Neutrophil (primary cell): ENCODE measurements around the gene UBALD2.

Source experiments
- H3K27ac ChIP-seq: fragments of 200-600 bp; sonication (generic); 2 replicates; pipeline ENCODE4 v1.5.1; 2016; ENCODE audit warnings: mild to moderate bottlenecking, moderate library complexity
- H3K27me3 ChIP-seq: fragments of 200-600 bp; sonication (generic); 2 replicates; pipeline ENCODE4 v1.6.0; 2016; ENCODE audit warnings: mild to moderate bottlenecking
- H3K36me3 ChIP-seq: fragments of 200-600 bp; sonication (generic); 2 replicates; pipeline ENCODE4 v1.5.1; 2017
- H3K4me1 ChIP-seq, 2 experiments: fragments of 200-600 bp in 1 of 2; sonication (generic) in 1 of 2; 1 replicate in 1 of 2; 2 replicates in 1 of 2; pipeline versions ENCODE4 v1.5.1 to v1.6.1; 2013 to 2016; ENCODE audit warnings: low read depth in 1 of 2, low read length in 1 of 2, mild to moderate bottlenecking in 1 of 2, moderate library complexity in 1 of 2; ENCODE audit not compliant: control insufficient read depth in 1 of 2, insufficient read depth in 1 of 2
- H3K4me3 ChIP-seq, 2 experiments: fragments of 200-600 bp in 1 of 2; sonication (generic) in 1 of 2; 1 replicate in 1 of 2; 2 replicates in 1 of 2; pipeline ENCODE4 v1.5.1; 2013 to 2016; ENCODE audit warnings: low read depth in 1 of 2, low read length in 1 of 2, mild to moderate bottlenecking in 1 of 2, moderate library complexity in 1 of 2
- H3K9me3 ChIP-seq: fragments of 200-600 bp; sonication (generic); 2 replicates; pipeline ENCODE4 v1.5.1; 2016
- TF ChIP-seq, protein P1 (sequence below): fragments of 200-600 bp; sonication (generic); IDR thresholded peaks from 2 replicates; pipeline ENCODE4 v1.5.1; 2016; ENCODE audit warnings: antibody characterized with exemption

The UBALD2 gene

DNA sequence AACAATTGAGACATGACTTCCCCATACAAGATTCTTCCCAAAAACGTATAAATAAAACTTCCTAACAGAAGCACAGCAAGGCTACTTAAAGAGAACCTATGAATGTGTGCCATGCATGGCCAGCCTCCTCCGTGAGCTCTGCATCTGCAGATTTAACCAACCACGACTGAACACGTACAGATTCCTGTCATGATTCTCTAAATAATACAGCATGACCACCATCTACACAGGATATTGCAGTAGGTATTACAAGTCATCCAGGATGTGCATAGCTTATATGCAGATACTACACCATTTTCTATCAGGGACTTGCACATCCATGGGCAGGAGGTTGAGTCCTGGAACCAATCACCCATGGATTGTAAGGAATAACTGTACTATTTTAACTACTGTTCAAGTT, 44.3 kb downstream of the UBALD2 start:
- H3K4me1 ChIP-seq, result peaks cover 5 to 6% of the 10 kb centered on the region in 2 experiments
- TF ChIP-seq, protein P1, sequence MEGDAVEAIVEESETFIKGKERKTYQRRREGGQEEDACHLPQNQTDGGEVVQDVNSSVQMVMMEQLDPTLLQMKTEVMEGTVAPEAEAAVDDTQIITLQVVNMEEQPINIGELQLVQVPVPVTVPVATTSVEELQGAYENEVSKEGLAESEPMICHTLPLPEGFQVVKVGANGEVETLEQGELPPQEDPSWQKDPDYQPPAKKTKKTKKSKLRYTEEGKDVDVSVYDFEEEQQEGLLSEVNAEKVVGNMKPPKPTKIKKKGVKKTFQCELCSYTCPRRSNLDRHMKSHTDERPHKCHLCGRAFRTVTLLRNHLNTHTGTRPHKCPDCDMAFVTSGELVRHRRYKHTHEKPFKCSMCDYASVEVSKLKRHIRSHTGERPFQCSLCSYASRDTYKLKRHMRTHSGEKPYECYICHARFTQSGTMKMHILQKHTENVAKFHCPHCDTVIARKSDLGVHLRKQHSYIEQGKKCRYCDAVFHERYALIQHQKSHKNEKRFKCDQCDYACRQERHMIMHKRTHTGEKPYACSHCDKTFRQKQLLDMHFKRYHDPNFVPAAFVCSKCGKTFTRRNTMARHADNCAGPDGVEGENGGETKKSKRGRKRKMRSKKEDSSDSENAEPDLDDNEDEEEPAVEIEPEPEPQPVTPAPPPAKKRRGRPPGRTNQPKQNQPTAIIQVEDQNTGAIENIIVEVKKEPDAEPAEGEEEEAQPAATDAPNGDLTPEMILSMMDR, result no peak

DNA sequence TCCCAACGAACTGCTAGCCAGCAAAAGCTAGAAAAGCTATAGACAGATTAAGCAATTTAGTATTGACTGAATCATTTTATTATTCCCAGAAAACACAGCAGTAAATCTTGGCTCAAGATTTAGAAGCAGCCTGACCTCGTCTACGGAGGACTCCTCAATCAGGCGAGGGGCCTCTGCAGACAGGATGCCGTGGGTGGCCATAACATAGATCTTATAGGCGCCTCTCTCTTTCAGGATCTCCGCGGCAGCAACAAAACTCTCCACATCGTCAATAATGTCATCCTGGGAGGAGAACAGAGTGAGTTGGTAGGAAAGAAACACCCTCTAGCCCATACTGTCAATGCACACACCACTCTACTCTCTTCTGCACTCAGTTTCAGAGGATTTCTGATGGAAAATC, 47.6 kb downstream of the UBALD2 start:
- H3K36me3 ChIP-seq, result peaks cover 53% of the 10 kb centered on the region
- H3K27ac ChIP-seq, result no peak overlapping the region

More for the DNA sequence above, 44.3 kb downstream of the UBALD2 start:
- Histone ChIP-seq H3K27ac (no peak overlapping the region), H3K36me3 (peaks cover 58% of the 10 kb centered on the region), H3K9me3 (no peaks in the 10 kb centered on the region), H3K27me3 (no peaks in the 10 kb centered on the region), H3K4me3 (no peak overlapping the region)

DNA sequence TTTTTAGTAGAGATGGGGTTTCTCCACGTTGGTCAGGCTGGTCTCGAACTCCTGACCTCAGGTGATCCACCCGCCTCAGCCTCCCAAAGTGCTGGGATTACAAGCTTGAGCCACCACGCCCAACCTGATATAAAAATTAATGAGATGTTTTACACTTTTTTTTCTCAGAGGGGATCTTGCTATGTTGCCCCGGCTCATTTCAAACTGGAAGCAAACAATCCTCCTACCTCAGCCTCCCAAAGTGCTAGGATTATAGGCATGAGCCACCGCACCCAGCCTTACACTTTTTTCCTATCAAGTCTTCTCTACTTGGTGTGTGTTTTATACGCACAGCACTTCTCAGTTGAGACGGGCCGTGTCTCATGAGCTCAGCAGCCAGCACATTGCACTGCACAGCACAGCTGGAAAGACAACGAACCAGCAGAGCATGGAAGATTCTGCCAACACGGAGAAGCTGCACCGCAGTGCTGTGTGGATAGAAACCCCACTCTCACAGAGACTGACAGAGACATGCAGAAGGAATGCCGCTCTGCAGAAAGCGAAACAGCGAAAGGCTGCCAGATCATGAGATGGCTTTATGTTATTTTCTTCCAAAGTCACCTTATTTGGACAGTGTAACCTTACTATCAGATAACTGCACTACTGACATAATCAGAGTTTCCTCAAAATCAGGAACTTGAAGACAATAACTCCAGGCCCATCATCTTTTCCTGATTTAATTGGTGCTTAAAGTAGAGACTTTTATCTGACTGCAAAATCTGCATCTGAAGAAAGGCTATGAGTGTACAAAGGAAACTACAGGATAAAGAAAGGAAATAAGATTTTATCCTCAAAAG, 49.5 kb downstream of the UBALD2 start:
- H3K4me1 ChIP-seq, result peaks cover under 1 to 2% of the 10 kb centered on the region in 2 experiments
- H3K9me3 ChIP-seq, result no peaks in the 10 kb centered on the region
- H3K27ac ChIP-seq, result no peak overlapping the region
- TF ChIP-seq, protein P1, result no peak
- no peaks in the 10 kb centered on the region for H3K27me3 ChIP-seq
- no peak overlapping the region for H3K4me3 ChIP-seq
- H3K36me3 ChIP-seq, result peaks cover 55% of the 10 kb centered on the region

More for the DNA sequence above, 47.6 kb downstream of the UBALD2 start:
- no peaks in the 10 kb centered on the region for H3K27me3 ChIP-seq
- TF ChIP-seq, protein P1, result no peak
- H3K9me3 ChIP-seq, result no peaks in the 10 kb centered on the region
- no peak overlapping the region for H3K4me3 ChIP-seq
- peaks cover 5 to 6% of the 10 kb centered on the region in 2 experiments for H3K4me1 ChIP-seq

DNA sequence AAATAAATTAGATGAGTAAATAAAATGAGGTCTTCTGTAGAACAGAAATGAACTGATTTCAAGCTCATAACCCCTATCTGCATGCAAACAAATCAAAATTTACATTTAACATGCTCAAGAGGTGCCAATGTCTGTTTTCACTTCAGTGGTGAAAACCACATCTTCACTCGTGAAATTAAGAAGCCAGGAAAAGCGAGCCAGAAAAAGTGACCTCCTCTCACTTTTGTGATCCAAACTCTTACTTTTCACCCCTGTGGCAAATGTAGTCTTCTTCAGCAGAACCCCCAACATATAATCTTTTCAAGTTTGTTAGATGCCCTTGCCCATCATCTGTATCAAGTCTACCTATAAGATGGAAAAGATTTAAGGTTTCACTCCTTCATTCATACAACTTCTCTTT, 52.4 kb downstream of the UBALD2 start:
- no peaks in the 10 kb centered on the region for H3K4me1 ChIP-seq
- TF ChIP-seq, protein P1, result no peak

DNA sequence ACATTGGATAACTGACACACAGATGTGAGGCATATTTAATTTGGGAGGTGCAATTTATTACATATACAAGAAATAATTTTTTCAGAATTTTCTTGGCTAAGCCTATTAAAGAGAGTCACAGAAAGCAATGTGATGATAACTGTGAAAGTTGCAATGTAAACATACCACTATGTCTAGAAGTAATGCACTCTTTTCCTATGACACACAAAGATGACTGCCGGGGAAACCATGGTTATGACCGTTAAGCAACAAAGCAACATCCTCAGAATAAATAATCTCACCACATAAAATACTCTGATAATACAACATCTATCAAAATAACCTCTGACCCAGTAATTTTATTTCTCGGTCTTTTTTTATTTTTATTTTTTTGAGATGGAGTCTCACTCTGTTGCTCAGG, 53.4 kb downstream of the UBALD2 start:
- Histone ChIP-seq H3K9me3 (no peaks in the 10 kb centered on the region), H3K36me3 (peaks cover 39% of the 10 kb centered on the region), H3K4me3 (no peak overlapping the region), H3K4me1 (no peaks in the 10 kb centered on the region), H3K27ac (no peak overlapping the region), H3K27me3 (no peaks in the 10 kb centered on the region)
- TF ChIP-seq, protein P1, result no peak

More for the DNA sequence above, 52.4 kb downstream of the UBALD2 start:
- Histone ChIP-seq H3K27me3 (no peaks in the 10 kb centered on the region), H3K9me3 (no peaks in the 10 kb centered on the region), H3K4me3 (no peak overlapping the region), H3K27ac (no peak overlapping the region), H3K36me3 (peaks cover 46% of the 10 kb centered on the region)
